Measurements from ENCODE around the gene KCNH5. TPM values are rescaled to one million over a fixed set of nuclear protein-coding genes. Genes with fewer than 3 reads are reported as not detected.

KCNH5 gene
- total RNA-seq, 4 donors from 2014 or later, result not detected

- H3K4me1 ChIP-seq, result no peaks in the 10 kb centered on the region
- no peak overlapping the region for H3K27ac ChIP-seq
- DNase-seq, result no peak
- H3K4me3 ChIP-seq, result no peak overlapping the region
- no peaks in the 10 kb centered on the region for H3K9me3 ChIP-seq
- H3K36me3 ChIP-seq, result no peaks in the 10 kb centered on the region
- TF ChIP-seq POLR2A (IDR thresholded peaks at IDR 0.05) (no peak), CTCF (IDR thresholded peaks at IDR 0.05) (no peak)
- no peaks in the 10 kb centered on the region for H3K27me3 ChIP-seq
Observed at GRCh38 chr14:62956413-62956812, 88.8 kb downstream of the KCNH5 start.

DNA sequence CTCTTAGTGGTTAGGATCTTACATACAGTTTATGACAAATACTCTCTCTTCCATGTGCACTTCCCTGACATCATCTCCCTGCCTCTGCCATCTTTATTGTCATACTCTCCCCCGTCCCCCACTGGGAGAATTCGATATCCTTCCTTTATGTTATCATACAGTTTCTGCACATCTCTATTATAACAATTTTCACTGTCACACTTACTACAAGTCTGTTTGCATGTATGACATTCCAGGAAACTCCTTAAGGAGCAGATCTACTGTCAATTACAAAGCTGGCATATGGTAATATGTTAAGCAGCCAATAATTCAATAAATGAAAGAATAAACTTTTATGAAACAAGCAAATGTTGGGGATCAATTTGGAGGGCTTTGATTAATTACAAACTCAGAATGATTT, 91.1 kb downstream of the KCNH5 start:
- no peaks in the 10 kb centered on the region for H3K27me3 ChIP-seq
- H3K4me3 ChIP-seq, result no peak overlapping the region
- no peaks in the 10 kb centered on the region for H3K4me1 ChIP-seq
- no peaks in the 10 kb centered on the region for H3K36me3 ChIP-seq
- no peak for DNase-seq
- TF ChIP-seq POLR2A (IDR thresholded peaks at IDR 0.05) (no peak), CTCF (IDR thresholded peaks at IDR 0.05) (no peak)
- no peak overlapping the region for H3K27ac ChIP-seq
- no peaks in the 10 kb centered on the region for H3K9me3 ChIP-seq

DNA sequence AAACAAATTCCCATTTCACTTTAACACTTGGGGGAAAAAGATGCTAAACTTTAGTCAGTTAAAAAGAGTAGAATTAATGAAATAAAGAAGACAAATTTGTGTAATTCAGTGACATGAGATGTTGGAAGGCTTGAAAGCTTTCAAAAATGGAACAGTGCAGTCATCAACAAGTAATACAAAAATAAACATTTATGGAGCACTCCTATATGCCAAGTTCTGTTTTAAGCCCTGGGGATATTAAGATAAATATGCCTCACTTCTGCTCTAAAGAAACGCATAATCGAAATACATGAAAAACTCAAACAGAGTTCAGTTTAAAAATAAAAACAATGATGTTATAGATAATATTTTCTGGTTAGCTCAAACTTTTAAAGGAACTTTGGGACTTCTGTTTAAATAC, 93.0 kb downstream of the KCNH5 start:
- TF ChIP-seq POLR2A (IDR thresholded peaks at IDR 0.05), result no peak
- TF ChIP-seq CTCF (IDR thresholded peaks at IDR 0.05), result no peak
- no peak for DNase-seq
- Histone ChIP-seq H3K4me1 (no peaks in the 10 kb centered on the region), H3K27ac (no peak overlapping the region), H3K27me3 (no peaks in the 10 kb centered on the region), H3K36me3 (no peaks in the 10 kb centered on the region), H3K4me3 (no peak overlapping the region), H3K9me3 (no peaks in the 10 kb centered on the region)

DNA sequence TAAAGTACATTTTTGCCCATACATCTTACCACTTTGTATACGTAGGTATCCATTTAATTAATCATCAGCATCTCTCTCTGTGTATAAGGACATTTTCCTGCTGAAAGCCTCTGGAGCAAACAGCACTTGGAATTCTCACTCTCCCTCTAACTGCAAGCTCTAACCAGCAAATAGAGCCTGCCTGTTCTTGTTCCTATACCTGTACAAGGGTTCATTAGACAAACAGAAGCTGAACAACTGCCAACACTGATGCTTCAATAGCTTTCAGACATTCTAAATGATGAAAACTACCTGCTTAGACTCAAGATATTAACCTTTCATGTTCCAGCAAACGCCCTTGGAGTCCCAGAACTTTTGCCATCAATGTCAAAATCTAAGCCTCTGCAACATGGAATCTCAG, 98.0 kb downstream of the KCNH5 start:
- TF ChIP-seq POLR2A (IDR thresholded peaks at IDR 0.05), result no peak
- no peak for TF ChIP-seq CTCF (IDR thresholded peaks at IDR 0.05)
- H3K4me3 ChIP-seq, result no peak overlapping the region
- no peak overlapping the region for H3K27ac ChIP-seq
- H3K36me3 ChIP-seq, result no peaks in the 10 kb centered on the region
- no peak for DNase-seq
- no peaks in the 10 kb centered on the region for H3K9me3 ChIP-seq
- H3K4me1 ChIP-seq, result no peaks in the 10 kb centered on the region
- H3K27me3 ChIP-seq, result no peaks in the 10 kb centered on the region

DNA sequence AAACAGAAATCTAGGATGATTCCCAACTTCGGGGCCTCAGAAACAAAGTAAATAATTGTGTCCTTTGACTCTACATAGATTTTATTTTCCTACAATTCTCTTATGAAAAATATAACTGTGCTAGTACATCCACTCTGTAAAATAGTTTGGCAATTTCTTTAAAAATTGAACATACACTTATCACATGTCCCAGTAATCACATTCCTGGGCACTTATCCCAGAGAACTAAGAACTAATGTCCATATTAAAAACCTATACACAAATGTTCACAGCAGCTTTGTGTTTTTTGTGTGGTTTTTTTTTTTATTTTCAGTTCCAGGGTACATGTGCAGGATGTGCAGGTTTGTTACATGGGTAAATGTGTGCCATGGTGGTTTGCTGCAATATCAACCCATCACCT, 99.0 kb downstream of the KCNH5 start:
- H3K4me1 ChIP-seq, result no peaks in the 10 kb centered on the region
- H3K36me3 ChIP-seq, result no peaks in the 10 kb centered on the region
- no peaks in the 10 kb centered on the region for H3K27me3 ChIP-seq
- H3K4me3 ChIP-seq, result no peak overlapping the region
- no peaks in the 10 kb centered on the region for H3K9me3 ChIP-seq
- no peak for TF ChIP-seq CTCF (IDR thresholded peaks at IDR 0.05)
- no peak for TF ChIP-seq POLR2A (IDR thresholded peaks at IDR 0.05)
- H3K27ac ChIP-seq, result no peak overlapping the region
- DNase-seq, result no peak

- H3K9me3 ChIP-seq, result no peaks in the 10 kb centered on the region
- no peaks in the 10 kb centered on the region for H3K36me3 ChIP-seq
- H3K4me3 ChIP-seq, result no peak overlapping the region
- no peak for TF ChIP-seq CTCF (IDR thresholded peaks at IDR 0.05)
- no peak for TF ChIP-seq POLR2A (IDR thresholded peaks at IDR 0.05)
- H3K27me3 ChIP-seq, result no peaks in the 10 kb centered on the region
- DNase-seq, result no peak
- H3K4me1 ChIP-seq, result no peaks in the 10 kb centered on the region
- H3K27ac ChIP-seq, result no peak overlapping the region
Observed at GRCh38 chr14:62943202-62943601, 102.1 kb downstream of the KCNH5 start.
